ENCODE data around the gene ARHGAP45. TPM values are rescaled to one million over a fixed set of nuclear protein-coding genes. Genes with fewer than 3 reads are reported as not detected.

The ARHGAP45 gene
- total RNA-seq, 2 experiments from 2014 or later = 419 to 437 TPM

- Mint-ChIP-seq H3K27me3 (no peaks in the 10 kb centered on the region), H3K4me1 (peaks cover 23% of the 10 kb centered on the region), H3K4me3 (no peak overlapping the region), H3K36me3 (ENCODE audit: low read depth) (peaks cover 11% of the 10 kb centered on the region), H3K27ac (no peak overlapping the region), H3K9me3 (no peaks in the 10 kb centered on the region)
- DNase-seq = no peak
- POLR2A ChIA-PET = interaction anchor here (2.2 kb wide), 1 partner anchor 338 kb away, joined by 5 read pairs; the partner anchor contains the start of gene PTBP1
- CTCF ChIA-PET = interaction anchor here (1.0 kb wide), 1 partner anchor 22 kb away, joined by 3 read pairs; no protein-coding TSS in a partner anchor
These were observed 68.5 kb downstream of the ARHGAP45 start for GRCh38 chr19:1135454-1135853.

- H3K27me3 Mint-ChIP-seq = no peaks in the 10 kb centered on the region
- H3K9me3 Mint-ChIP-seq = no peaks in the 10 kb centered on the region
- ChIA-PET POLR2A (no interaction called here), CTCF (interaction anchor here (0.6 kb wide), 1 partner anchor 11 kb away, joined by 3 read pairs; no protein-coding TSS in a partner anchor)
- peaks cover 11% of the 10 kb centered on the region for H3K36me3 Mint-ChIP-seq (ENCODE audit: low read depth)
- H3K4me3 Mint-ChIP-seq = no peak overlapping the region
- peaks cover 17% of the 10 kb centered on the region for H3K4me1 Mint-ChIP-seq
- H3K27ac Mint-ChIP-seq = no peak overlapping the region
- DNase-seq = no peak
These were observed 69.2 kb downstream of the ARHGAP45 start for GRCh38 chr19:1136201-1136600.

Other genes starting within 250 kb of the ARHGAP45 start
- gene PLPPR3, start 245.2 kb upstream of the ARHGAP45 start, total RNA-seq = not detected
- gene AZU1, start 239.3 kb upstream of the ARHGAP45 start, total RNA-seq = not detected
- not detected for gene PRTN3, start 226.2 kb upstream of the ARHGAP45 start, total RNA-seq
- not detected for gene ELANE, start 214.9 kb upstream of the ARHGAP45 start, total RNA-seq
- 1 to 10 TPM in 1 of 2 experiments, under 1 TPM in 1; 0.78 to 1.6 TPM for gene CFD, start 207.5 kb upstream of the ARHGAP45 start, total RNA-seq
- gene MED16, start 174.0 kb upstream of the ARHGAP45 start, total RNA-seq = 10 to 100 TPM; 62.2 to 64.0 TPM
- gene RNU6-9, start 173.7 kb upstream of the ARHGAP45 start, total RNA-seq = not detected
- 100 to 1,000 TPM; 111 to 116 TPM for gene R3HDM4, start 153.9 kb upstream of the ARHGAP45 start, total RNA-seq
- 1 to 10 TPM; 1.8 to 2.3 TPM for gene KISS1R, start 149.8 kb upstream of the ARHGAP45 start, total RNA-seq
- gene ARID3A, start 141.1 kb upstream of the ARHGAP45 start, total RNA-seq = 10 to 100 TPM; 32.4 to 34.0 TPM
- gene WDR18, start 82.8 kb upstream of the ARHGAP45 start, total RNA-seq = 10 to 100 TPM; 42.0 to 44.3 TPM
- under 1 TPM in 1 of 2 experiments, not detected in 1; 0.08 TPM for gene GRIN3B, start 66.7 kb upstream of the ARHGAP45 start, total RNA-seq
- 100 to 1,000 TPM; 181 TPM for gene TMEM259, start 46.0 kb upstream of the ARHGAP45 start, total RNA-seq
- gene RNU6-2, start 45.6 kb upstream of the ARHGAP45 start, total RNA-seq = not detected
- gene CNN2, start 40.6 kb upstream of the ARHGAP45 start, total RNA-seq = 100 to 1,000 TPM; 513 to 519 TPM
- gene ABCA7, start 27.1 kb upstream of the ARHGAP45 start, total RNA-seq = 10 to 100 TPM; 92.7 to 95.1 TPM
- 100 to 1,000 TPM; 116 to 120 TPM for gene POLR2E, start 28.2 kb downstream of the ARHGAP45 start, total RNA-seq
- gene GPX4, start 36.8 kb downstream of the ARHGAP45 start, total RNA-seq = 100 to 1,000 TPM; 141 to 148 TPM
- gene SBNO2, start 107.1 kb downstream of the ARHGAP45 start, total RNA-seq = 10 to 100 TPM; 94.4 to 98.2 TPM
- gene STK11, start 138.6 kb downstream of the ARHGAP45 start, total RNA-seq = 10 to 100 TPM; 84.2 to 85.1 TPM
- under 1 TPM; 0.35 to 0.55 TPM for gene CBARP, start 170.8 kb downstream of the ARHGAP45 start, total RNA-seq
- 100 to 1,000 TPM; 171 to 173 TPM for gene ATP5F1D, start 174.6 kb downstream of the ARHGAP45 start, total RNA-seq
- 10 to 100 TPM; 86.2 to 88.6 TPM for gene MIDN, start 181.4 kb downstream of the ARHGAP45 start, total RNA-seq
- 100 to 1,000 TPM; 203 to 204 TPM for gene CIRBP, start 202.2 kb downstream of the ARHGAP45 start, total RNA-seq
- 10 to 100 TPM; 45.9 to 50.1 TPM for gene FAM174C, start 208.4 kb downstream of the ARHGAP45 start, total RNA-seq
- not detected for gene EFNA2, start 218.7 kb downstream of the ARHGAP45 start, total RNA-seq

Measured in activated CD4-positive, alpha-beta memory T cell treated with anti-CD3 and anti-CD28 coated beads, Interleukin-2, amount 10 ng/mL, durations not matched to agents 7 days and 5 days (primary cell).